Right ventricle myocardium inferior (tissue), 1 donor: ENCODE measurements around the gene SPRR3. TPM values are rescaled to one million over a fixed set of nuclear protein-coding genes. Genes with fewer than 3 reads are reported as not detected.

Experiments used
- ATAC-seq: fragments of 200-7000 bp; cut with Tn5 transposase; one replicate; pipeline ENCODE4 v1.9.1; 2020; ENCODE audit warnings: mild to moderate bottlenecking, moderate library complexity
- DNase-seq: peaks from one replicate; pipeline ENCODE4 v3.0.0; 2021; ENCODE audit errors: missing footprints
- intact Hi-C: fragments of 100-400 bp; cut with DNase I; formaldehyde crosslinking; loops from one replicate; pipeline ENCODE4 v1.11.0; 2022
- total RNA-seq: library from RNA; stranded (reverse); fragmentation: NEBNext Ultra II Directional; extraction: Animal tissue kit (Norgen Biotek cat#: 25700); gene quantifications from one replicate; pipeline ENCODE4 v1.2.1, GENCODE V29; 2021
- donor health status: DM: no; HTN: yes; CAD: no; lungs with severe emphysema.

The SPRR3 gene
- total RNA-seq, 1 donor from 2014 or later = not detected

- intact Hi-C loops = no loop called here
- DNase-seq (no peak), ATAC-seq (no peak)
These were observed 30.5 kb downstream of the SPRR3 start for GRCh38 chr1:153032073-153032472.

- DNase-seq (no peak), ATAC-seq (no peak)
- intact Hi-C loops = no loop called here
These were observed 31.2 kb downstream of the SPRR3 start for GRCh38 chr1:153032677-153033308.

- intact Hi-C loops = no loop called here
- no peak for ATAC-seq
- DNase-seq = no peak
These were observed 33.7 kb downstream of the SPRR3 start for GRCh38 chr1:153035211-153035610.

- DNase-seq (no peak), ATAC-seq (no peak)
- intact Hi-C loops = no loop called here
These were observed 39.5 kb downstream of the SPRR3 start, which contains the start of gene SPRR2D for GRCh38 chr1:153040950-153041631. Gene SPRR2D (minus strand): TSS chr1:153041120. CDS start chr1:153040346, 774 bp downstream.

GRCh38 chr1:153049211-153049610 is 47.7 kb downstream of the SPRR3 start:
- intact Hi-C loops = no loop called here
- no peak for ATAC-seq
- DNase-seq = no peak

Other genes starting within 250 kb of the SPRR3 start
- gene KPRP, start 243.7 kb upstream of the SPRR3 start, total RNA-seq = not detected
- not detected for gene LCE1F, start 226.6 kb upstream of the SPRR3 start, total RNA-seq
- not detected for gene LCE1E, start 215.5 kb upstream of the SPRR3 start, total RNA-seq
- not detected for gene LCE1D, start 205.0 kb upstream of the SPRR3 start, total RNA-seq
- not detected for gene LCE1C, start 195.1 kb upstream of the SPRR3 start, total RNA-seq
- gene LCE1B, start 189.8 kb upstream of the SPRR3 start, total RNA-seq = not detected
- gene LCE1A, start 174.3 kb upstream of the SPRR3 start, total RNA-seq = not detected
- not detected for gene LCE6A, start 158.9 kb upstream of the SPRR3 start, total RNA-seq
- not detected for gene LCE7A, start 141.8 kb upstream of the SPRR3 start, total RNA-seq
- gene SMCP, start 123.4 kb upstream of the SPRR3 start, total RNA-seq = not detected
- not detected for gene IVL, start 93.2 kb upstream of the SPRR3 start, total RNA-seq
- gene SPRR5, start 54.5 kb upstream of the SPRR3 start, total RNA-seq = not detected
- gene SPRR4, start 31.1 kb upstream of the SPRR3 start, total RNA-seq = not detected
- not detected for gene SPRR1A, start 17.7 kb upstream of the SPRR3 start, total RNA-seq
- not detected for gene SPRR1B, start 29.5 kb downstream of the SPRR3 start, total RNA-seq
- not detected for gene SPRR2D, start 39.4 kb downstream of the SPRR3 start, total RNA-seq
- gene SPRR2A, start 55.8 kb downstream of the SPRR3 start, total RNA-seq = not detected
- gene SPRR2B, start 69.9 kb downstream of the SPRR3 start, total RNA-seq = not detected
- gene SPRR2E, start 92.8 kb downstream of the SPRR3 start, total RNA-seq = not detected
- not detected for gene SPRR2F, start 111.8 kb downstream of the SPRR3 start, total RNA-seq
- not detected for gene SPRR2G, start 149.1 kb downstream of the SPRR3 start, total RNA-seq
- not detected for gene LELP1, start 201.7 kb downstream of the SPRR3 start, total RNA-seq
- gene PRR9, start 215.8 kb downstream of the SPRR3 start, total RNA-seq = not detected